Naive thymus-derived CD4-positive, alpha-beta T cell (primary cell): Measurements from ENCODE around the gene SORL1-AS1.
A peak's percentile ranks its signal among the peaks of the same experiment; 100 is the strongest.

ENCODE experiments used
- ATAC-seq: fragments of 150-1000 bp; cut with Tn5 transposase; 2 replicates; pipeline ENCODE4 v1.10.0; 2021; ENCODE audit warnings: mild to moderate bottlenecking, moderate library complexity
- CTCF ChIA-PET: fragments of 350-600 bp; sonication (Branson Sonifier 250); formaldehyde crosslinking; loops from one replicate; lab custom pipeline; 2021; ENCODE audit warnings: antibody characterized with exemption; lab: Charles Lee
- POLR2A ChIA-PET: fragments of 350-600 bp; sonication (Branson Sonifier 250); formaldehyde crosslinking; loops from one replicate; lab custom pipeline; 2021; ENCODE audit warnings: antibody characterized with exemption, inconsistent platforms; lab: Charles Lee
- DNase-seq, 9 donors: peaks; one replicate each; pipeline versions ENCODE4 v3.0.0 to v3.0.0-alpha.2; 2020 to 2022; ENCODE audit warnings: mixed read lengths in 1 of 9
- H3K27ac ChIP-seq: one replicate; pipeline ENCODE4 v1.7.0; 2013; ENCODE audit warnings: mild to moderate bottlenecking, low read depth, low read length, moderate library complexity
- H3K27me3 ChIP-seq, 2 donors: one replicate each; pipeline ENCODE4 v1.7.0; 2013; ENCODE audit warnings: low read length in 2 of 2, mild to moderate bottlenecking in 2 of 2, moderate library complexity in 2 of 2; ENCODE audit not compliant: control insufficient read depth in 2 of 2, insufficient read depth in 2 of 2
- H3K36me3 ChIP-seq, 3 experiments: 1 replicate in 2 of 3; 2 replicates in 1 of 3; pipeline ENCODE4 v1.7.0; 2013; ENCODE audit warnings: low read length in 3 of 3, mild to moderate bottlenecking in 3 of 3, moderate library complexity in 1 of 3; ENCODE audit not compliant: insufficient read depth in 3 of 3, control insufficient read depth in 2 of 3
- H3K4me1 ChIP-seq, 2 donors: one replicate each; pipeline ENCODE4 v1.7.0; 2013; ENCODE audit warnings: low read length in 2 of 2, mild to moderate bottlenecking in 2 of 2, moderate library complexity in 1 of 2; ENCODE audit not compliant: control insufficient read depth in 2 of 2, insufficient read depth in 2 of 2
- H3K4me3 ChIP-seq: 2 replicates; pipeline ENCODE4 v1.7.0; 2013; ENCODE audit warnings: mild to moderate bottlenecking, low read length
- H3K9me3 ChIP-seq, 3 experiments: 1 replicate in 2 of 3; 2 replicates in 1 of 3; pipeline ENCODE4 v1.7.0; 2013; ENCODE audit warnings: low read length in 3 of 3; ENCODE audit not compliant: control insufficient read depth in 2 of 3
- H3K27ac Mint-ChIP-seq, 9 donors: one replicate each; pipeline ENCODE4 v1.8.0; 2020 to 2022; ENCODE audit warnings: mixed read lengths in 9 of 9, mild to moderate bottlenecking in 8 of 9, moderate library complexity in 5 of 9, inconsistent platforms in 2 of 9
- H3K27me3 Mint-ChIP-seq, 5 donors: one replicate each; pipeline ENCODE4 v1.8.0; 2021 to 2022; ENCODE audit warnings: mixed read lengths in 5 of 5, mild to moderate bottlenecking in 1 of 5
- H3K36me3 Mint-ChIP-seq, 5 donors: one replicate each; pipeline ENCODE4 v1.8.0; 2020 to 2022; ENCODE audit warnings: mixed read lengths in 5 of 5, mild to moderate bottlenecking in 3 of 5, inconsistent platforms in 1 of 5
- H3K4me1 Mint-ChIP-seq, 7 donors: one replicate each; pipeline ENCODE4 v1.8.0; 2020 to 2022; ENCODE audit warnings: mixed read lengths in 7 of 7, mild to moderate bottlenecking in 3 of 7, inconsistent platforms in 1 of 7
- H3K4me3 Mint-ChIP-seq, 10 donors: one replicate each; pipeline ENCODE4 v1.8.0; 2020 to 2022; ENCODE audit warnings: mild to moderate bottlenecking in 10 of 10, mixed read lengths in 10 of 10, moderate library complexity in 6 of 10, inconsistent platforms in 2 of 10
- H3K9me3 Mint-ChIP-seq, 11 donors: one replicate each; pipeline ENCODE4 v1.8.0; 2020 to 2022; ENCODE audit warnings: mixed read lengths in 11 of 11, mild to moderate bottlenecking in 4 of 11, inconsistent platforms in 1 of 11, moderate library complexity in 1 of 11
- intact Hi-C, 2 donors: fragments of 100-400 bp; cut with micrococcal nuclease; formaldehyde crosslinking; loops; one replicate each; pipeline ENCODE4 v1.15.1; 2023

SORL1-AS1 gene

DNA sequence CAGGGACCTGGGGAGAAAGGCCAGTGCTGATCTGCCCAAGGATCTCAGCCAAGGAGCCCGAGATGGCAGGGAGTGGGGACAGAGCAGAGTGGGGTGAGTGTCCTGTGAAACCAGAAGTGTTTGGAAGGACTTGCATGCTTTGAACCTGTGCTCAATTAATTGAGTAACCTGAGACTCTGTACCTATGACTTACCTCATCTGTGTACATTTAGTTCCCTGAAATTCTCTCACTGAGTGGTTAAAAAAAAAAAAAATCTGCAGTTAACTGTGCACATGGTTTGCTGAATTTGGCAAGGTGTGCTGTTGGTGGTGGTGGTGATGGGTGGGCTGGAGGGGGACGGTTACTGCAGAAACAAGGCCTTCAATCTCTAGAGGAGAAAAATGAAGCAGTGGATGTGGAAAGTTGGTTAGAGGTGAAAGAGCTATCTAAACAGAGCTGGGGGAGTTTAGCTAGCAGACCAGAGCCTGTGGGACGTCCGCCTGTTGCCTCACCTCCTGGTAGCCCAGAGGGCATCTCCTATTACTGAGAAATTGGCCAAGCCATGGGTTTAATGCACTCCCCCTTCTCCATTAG, 8.3 kb upstream of the SORL1-AS1 start:
- Mint-ChIP-seq H3K4me1 (peaks cover 92 to 100% (median 99%) of the 10 kb centered on the region in 7 donors), H3K27me3 (no peaks in the 10 kb centered on the region), H3K27ac (peak overlapping the region; percentile 88 to 99 (median 94)), H3K9me3 (no peaks in the 10 kb centered on the region), H3K36me3 (peaks cover 0 to 50% (median 24%) of the 10 kb centered on the region in 5 donors), H3K4me3 (peak overlapping the region in 9 of 10 donors; percentile 17 to 99 (median 48))
- DNase-seq (no peak), ATAC-seq (no peak)
- POLR2A ChIA-PET = interaction anchor here (0.5 to 13.5 kb wide), 6 partner anchors 13 to 138 kb away, joined by 3 to 425 read pairs (median 8); partner anchors contain the start of genes SORL1 and SORL1-AS1
- peak overlapping the region; percentile 14 for H3K4me3 ChIP-seq
- peak overlapping the region; percentile 77 for H3K27ac ChIP-seq
- H3K9me3 ChIP-seq = no peaks in the 10 kb centered on the region
- no peaks in the 10 kb centered on the region for H3K27me3 ChIP-seq
- H3K4me1 ChIP-seq = peaks cover 90 to 97% of the 10 kb centered on the region in 2 donors
- intact Hi-C loops = loop anchor here in 1 of 2 donors (10.0 kb wide), 1 partner anchor 1604 kb away; the partner anchor contains the start of gene HSPA8
- H3K36me3 ChIP-seq = no peaks in the 10 kb centered on the region
- CTCF ChIA-PET = interaction anchor here (0.6 to 8.2 kb wide), 2 partner anchors 10 to 139 kb away, joined by 3 to 68 read pairs; partner anchors contain the start of genes SORL1 and SORL1-AS1

DNA sequence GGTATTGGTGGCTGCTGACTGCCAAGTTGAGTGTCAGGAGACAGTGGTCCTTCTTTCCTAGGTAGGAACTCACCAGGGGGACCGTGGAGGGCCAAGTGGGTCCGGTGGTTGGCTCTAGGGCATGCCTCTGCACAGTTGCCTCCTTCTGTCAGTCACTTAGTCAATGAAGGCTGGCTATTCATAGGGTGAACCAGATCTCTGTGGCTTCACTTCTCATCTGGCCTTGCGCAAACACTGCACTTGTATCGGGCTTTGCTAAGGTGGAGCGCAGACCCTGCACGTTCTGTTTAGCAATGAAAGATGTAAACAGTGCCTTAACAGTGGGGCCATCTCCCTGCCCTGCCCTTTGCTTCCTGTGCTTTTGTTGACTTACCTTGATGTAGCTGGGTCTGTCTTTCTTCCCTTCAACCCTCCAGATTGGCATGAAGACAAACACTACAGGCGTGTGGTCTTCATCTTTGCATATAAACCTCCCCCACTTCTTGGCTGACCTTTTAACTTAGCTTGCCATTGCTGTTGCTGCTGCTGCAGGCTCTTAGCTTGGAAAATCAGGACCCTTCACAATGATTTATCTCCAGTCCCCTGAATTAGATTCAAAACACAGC, 6.7 kb upstream of the SORL1-AS1 start:
- Mint-ChIP-seq H3K36me3 (peaks cover 4 to 55% (median 35%) of the 10 kb centered on the region in 5 donors), H3K27ac (peak overlapping the region; percentile 65 to 99 (median 96)), H3K4me1 (peaks cover 94 to 100% (median 99%) of the 10 kb centered on the region in 7 donors), H3K9me3 (no peaks in the 10 kb centered on the region), H3K4me3 (peak overlapping the region; percentile 53 to 99 (median 73)), H3K27me3 (no peaks in the 10 kb centered on the region)
- H3K36me3 ChIP-seq = no peaks in the 10 kb centered on the region
- peak overlapping the region; percentile 65 for H3K27ac ChIP-seq
- ChIA-PET CTCF (interaction anchor here (0.6 to 1.8 kb wide), 4 partner anchors 10 to 205 kb away, joined by 3 to 9 read pairs (median 4); no protein-coding TSS in a partner anchor), POLR2A (interaction anchor here (0.8 to 13.5 kb wide), 10 partner anchors 8 to 167 kb away, joined by 3 to 425 read pairs (median 5); partner anchors contain the start of genes SC5D, SORL1 and SORL1-AS1)
- peak overlapping the region; percentile 49 for H3K4me3 ChIP-seq
- DNase-seq (peak in 6 of 9 donors; percentile 33 to 64 (median 51)), ATAC-seq (peak; percentile 60)
- no peaks in the 10 kb centered on the region for H3K9me3 ChIP-seq
- peaks cover 87 to 98% of the 10 kb centered on the region in 2 donors for H3K4me1 ChIP-seq
- intact Hi-C loops = loop anchor here (1.0 to 10.0 kb wide), 3 partner anchors 8 to 1605 kb away; partner anchors contain the start of gene HSPA8 (in 1 of the 2)
- no peaks in the 10 kb centered on the region for H3K27me3 ChIP-seq

DNA sequence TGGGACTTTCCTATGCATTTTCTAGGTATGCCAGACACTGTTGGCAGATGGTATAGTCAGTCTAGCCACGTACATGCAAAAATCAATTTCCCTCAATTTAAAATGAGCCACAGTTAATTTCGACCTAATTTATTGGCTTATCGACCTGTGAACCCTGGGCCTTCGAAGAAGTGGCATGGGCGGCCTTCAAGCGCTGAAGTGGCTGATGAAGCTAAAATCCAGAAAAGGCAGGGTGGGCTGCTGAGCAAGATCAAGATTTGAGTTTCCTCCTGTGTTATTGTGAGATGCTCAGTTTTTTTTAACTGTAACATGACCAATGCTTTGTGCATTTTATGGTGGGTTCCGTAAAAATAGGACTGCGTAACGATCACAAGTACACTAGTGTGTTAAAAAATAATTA, 5.8 kb upstream of the SORL1-AS1 start:
- CTCF ChIA-PET = interaction anchor here (1.7 to 1.8 kb wide), 2 partner anchors 9 to 139 kb away, joined by 4 to 9 read pairs; no protein-coding TSS in a partner anchor
- H3K4me3 Mint-ChIP-seq = peak overlapping the region; percentile 21 to 99 (median 70)
- Histone ChIP-seq H3K27me3 (no peaks in the 10 kb centered on the region), H3K27ac (peak overlapping the region; percentile 65), H3K9me3 (no peaks in the 10 kb centered on the region), H3K36me3 (no peaks in the 10 kb centered on the region), H3K4me1 (peaks cover 78 to 98% of the 10 kb centered on the region in 2 donors), H3K4me3 (peak overlapping the region; percentile 49)
- H3K27ac Mint-ChIP-seq = peak overlapping the region; percentile 34 to 99 (median 96)
- intact Hi-C loops = no loop called here
- no peak for DNase-seq
- POLR2A ChIA-PET = interaction anchor here (0.5 to 13.5 kb wide), 8 partner anchors 9 to 166 kb away, joined by 3 to 425 read pairs (median 4); partner anchors contain the start of genes SC5D, SORL1 and SORL1-AS1
- ATAC-seq = no peak
- H3K36me3 Mint-ChIP-seq = peaks cover 4 to 65% (median 35%) of the 10 kb centered on the region in 5 donors
- H3K9me3 Mint-ChIP-seq = no peaks in the 10 kb centered on the region
- peaks cover 94 to 100% (median 98%) of the 10 kb centered on the region in 7 donors for H3K4me1 Mint-ChIP-seq
- H3K27me3 Mint-ChIP-seq = no peaks in the 10 kb centered on the region

DNA sequence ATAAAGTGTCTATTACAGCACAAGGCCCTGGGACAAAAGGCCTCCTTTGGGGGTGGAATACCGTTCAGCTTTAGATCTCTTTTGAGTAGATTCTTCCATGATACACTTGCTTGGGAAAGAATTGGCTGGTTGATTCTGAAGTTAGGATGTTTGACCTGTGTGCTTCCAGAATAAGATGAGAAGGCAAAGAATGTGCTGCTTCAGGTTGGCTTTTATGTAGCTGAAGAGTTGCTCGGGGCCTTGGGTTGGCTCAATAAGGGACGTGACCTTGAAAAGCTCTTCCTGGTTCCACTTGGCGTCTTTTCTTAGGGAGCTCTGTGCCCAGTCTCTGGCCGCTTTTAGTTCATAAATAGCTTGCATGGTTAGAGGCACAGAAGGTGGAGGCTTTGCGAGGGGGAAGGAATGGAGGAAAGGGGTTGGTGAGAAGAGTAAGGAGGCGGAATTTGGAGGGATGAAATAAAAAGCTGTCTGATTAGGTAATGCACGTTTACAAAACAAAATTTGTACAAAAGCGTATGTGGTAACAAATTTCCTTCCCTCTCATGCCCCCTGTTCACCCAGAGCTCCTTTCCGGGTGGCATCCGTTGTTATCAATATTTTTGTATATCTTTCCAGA, 4.2 kb upstream of the SORL1-AS1 start:
- DNase-seq (no peak), ATAC-seq (no peak)
- H3K9me3 Mint-ChIP-seq = no peaks in the 10 kb centered on the region
- Histone ChIP-seq H3K27ac (peak overlapping the region; percentile 65), H3K4me1 (peaks cover 62 to 81% of the 10 kb centered on the region in 2 donors), H3K27me3 (no peaks in the 10 kb centered on the region), H3K4me3 (no peak overlapping the region), H3K9me3 (no peaks in the 10 kb centered on the region), H3K36me3 (no peaks in the 10 kb centered on the region)
- H3K27ac Mint-ChIP-seq = peak overlapping the region; percentile 35 to 99 (median 96)
- intact Hi-C loops = no loop called here
- ChIA-PET POLR2A (interaction anchor here (0.6 to 4.1 kb wide), 11 partner anchors 9 to 1625 kb away, joined by 3 to 72 read pairs (median 3); no protein-coding TSS in a partner anchor), CTCF (interaction anchor here (0.5 to 1.2 kb wide), 4 partner anchors 10 to 72 kb away, joined by 3 to 4 read pairs (median 3); no protein-coding TSS in a partner anchor)
- H3K4me3 Mint-ChIP-seq = peak overlapping the region; percentile 21 to 99 (median 64)
- peaks cover 10 to 70% (median 42%) of the 10 kb centered on the region in 5 donors for H3K36me3 Mint-ChIP-seq
- no peaks in the 10 kb centered on the region for H3K27me3 Mint-ChIP-seq
- H3K4me1 Mint-ChIP-seq = peaks cover 79 to 93% (median 88%) of the 10 kb centered on the region in 7 donors

- intact Hi-C loops = no loop called here
- H3K4me1 ChIP-seq = peaks cover 57 to 74% of the 10 kb centered on the region in 2 donors
- DNase-seq = no peak
Observed at GRCh38 chr11:121456151-121456550, 3.4 kb upstream of the SORL1-AS1 start.

More at GRCh38 chr11:121456151-121456550, 3.4 kb upstream of the SORL1-AS1 start:
- Histone ChIP-seq H3K27me3 (no peaks in the 10 kb centered on the region), H3K27ac (peak overlapping the region; percentile 65), H3K9me3 (no peaks in the 10 kb centered on the region), H3K36me3 (no peaks in the 10 kb centered on the region), H3K4me3 (no peak overlapping the region)
- Mint-ChIP-seq H3K4me3 (peak overlapping the region; percentile 56 to 99 (median 84)), H3K27ac (peak overlapping the region; percentile 40 to 99 (median 94)), H3K36me3 (peaks cover 10 to 74% (median 45%) of the 10 kb centered on the region in 5 donors), H3K27me3 (no peaks in the 10 kb centered on the region), H3K4me1 (peaks cover 73 to 89% (median 81%) of the 10 kb centered on the region in 7 donors), H3K9me3 (no peaks in the 10 kb centered on the region)
- ChIA-PET POLR2A (interaction anchor here (0.6 to 4.1 kb wide), 14 partner anchors 10 to 1626 kb away, joined by 3 to 72 read pairs (median 3); no protein-coding TSS in a partner anchor), CTCF (interaction anchor here (0.5 to 1.2 kb wide), 3 partner anchors 10 to 73 kb away, joined by 3 to 4 read pairs (median 3); no protein-coding TSS in a partner anchor)
- ATAC-seq = no peak
